ENCODE results near the gene KRTAP4-8.

- no peak for TF ChIP-seq POLR2A (IDR thresholded peaks at IDR 0.05)
- TF ChIP-seq, protein P1, sequence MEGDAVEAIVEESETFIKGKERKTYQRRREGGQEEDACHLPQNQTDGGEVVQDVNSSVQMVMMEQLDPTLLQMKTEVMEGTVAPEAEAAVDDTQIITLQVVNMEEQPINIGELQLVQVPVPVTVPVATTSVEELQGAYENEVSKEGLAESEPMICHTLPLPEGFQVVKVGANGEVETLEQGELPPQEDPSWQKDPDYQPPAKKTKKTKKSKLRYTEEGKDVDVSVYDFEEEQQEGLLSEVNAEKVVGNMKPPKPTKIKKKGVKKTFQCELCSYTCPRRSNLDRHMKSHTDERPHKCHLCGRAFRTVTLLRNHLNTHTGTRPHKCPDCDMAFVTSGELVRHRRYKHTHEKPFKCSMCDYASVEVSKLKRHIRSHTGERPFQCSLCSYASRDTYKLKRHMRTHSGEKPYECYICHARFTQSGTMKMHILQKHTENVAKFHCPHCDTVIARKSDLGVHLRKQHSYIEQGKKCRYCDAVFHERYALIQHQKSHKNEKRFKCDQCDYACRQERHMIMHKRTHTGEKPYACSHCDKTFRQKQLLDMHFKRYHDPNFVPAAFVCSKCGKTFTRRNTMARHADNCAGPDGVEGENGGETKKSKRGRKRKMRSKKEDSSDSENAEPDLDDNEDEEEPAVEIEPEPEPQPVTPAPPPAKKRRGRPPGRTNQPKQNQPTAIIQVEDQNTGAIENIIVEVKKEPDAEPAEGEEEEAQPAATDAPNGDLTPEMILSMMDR (IDR thresholded peaks at IDR 0.05): no peak
Measured at GRCh38 chr17:41127371-41127770, 29.4 kb upstream of the KRTAP4-8 start.
